Measurements from ENCODE around the gene RPL32. TPM values are rescaled to one million over a fixed set of nuclear protein-coding genes. Genes with fewer than 3 reads are reported as not detected.

RPL32 gene
- total and polyA plus RNA-seq, 9 of the 15 experiments (the other 6 are each of a cell fraction or from before 2014, with no cell fraction given) = 2,738 to 6,200 (median 4,286) TPM

GRCh38 chr3:12791430-12791829 lies 49.9 kb downstream of the RPL32 start:
- H3K27me3 ChIP-seq (ENCODE audit: control insufficient read depth in 2 of 2, insufficient read depth in 2 of 2, low read length in 2 of 2) = peaks cover 3 to 9% of the 10 kb centered on the region in 2 experiments; a peak in 4 of 5 replicates
- H3K4me3 ChIP-seq = no peak overlapping the region
- H3K36me3 ChIP-seq (ENCODE audit: control insufficient read depth, insufficient read depth, low read length) = no peaks in the 10 kb centered on the region
- peaks cover 3% of the 10 kb centered on the region; the same call in 1 of the 3 replicates for H3K79me2 ChIP-seq (ENCODE audit: control insufficient read depth, insufficient read depth, low read length)
- H3K4me1 ChIP-seq (replicated peaks in 1 of 2; ENCODE audit: control insufficient read depth in 2 of 2, insufficient read depth in 2 of 2, low read length in 2 of 2) = peaks cover 5 to 16% of the 10 kb centered on the region in 2 experiments; a peak in 3 of 5 replicates
- no peak overlapping the region for H3K9ac ChIP-seq (ENCODE audit: insufficient read depth in 1 of 2, low read depth in 2 of 2, low read length in 2 of 2)
- no TSS peak for BruUV-seq (replicated peaks)
- WGBS (ENCODE audit: insufficient coverage, low coverage, missing lambda C conversion rate) = 17% methylated on average over 1 of the region's 1 CpG
- no peaks in the 10 kb centered on the region for H4K20me1 ChIP-seq (replicated peaks; ENCODE audit: control insufficient read depth, insufficient read depth, low read length)
- ATAC-seq (no peak), DNase-seq (ENCODE audit: extremely low read depth in 1 of 4, low spot score in 3 of 4) (no peak), FAIRE-seq (no peak)
- intact Hi-C loops (cut with micrococcal nuclease) (loop anchor here (10.0 kb wide), 1 partner anchor 203 kb away; no protein-coding TSS in a partner anchor), in situ Hi-C loops (cut with MboI) (no loop called here)
- CTCF ChIA-PET (ENCODE audit: low intra/inter-chr PET ratio) = no interaction called here
- no peak overlapping the region for H3K4me2 ChIP-seq (ENCODE audit: insufficient read depth, low read length)
- POLR2A ChIA-PET = interaction anchor here (0.6 to 1.0 kb wide), 3 partner anchors 10 to 188 kb away, joined by 4 to 5 read pairs (median 5); no protein-coding TSS in a partner anchor
- H2AFZ ChIP-seq (ENCODE audit: low read depth, low read length) = no peak overlapping the region
- H3K9me1 ChIP-seq (ENCODE audit: control insufficient read depth, insufficient read depth, low read length) = no peaks in the 10 kb centered on the region
- no peaks in the 10 kb centered on the region for H3K9me3 ChIP-seq (replicated peaks; ENCODE audit: control insufficient read depth, insufficient read depth, low read depth, low read length)
- H3K27ac ChIP-seq (ENCODE audit: extremely low read depth, low read depth, low read length) = no peak overlapping the region
- no peak for TF ChIP-seq ARID4B (CRISPR knock-in tag; IDR thresholded peaks at IDR 0.05)
- TF ChIP-seq FOXP1 (CRISPR knock-in tag; IDR thresholded peaks at IDR 0.05) = no peak
- no peak for TF ChIP-seq THRB (CRISPR knock-in tag; conservative IDR thresholded peaks at IDR 0.05)
- TF ChIP-seq ZSCAN29 (IDR thresholded peaks at IDR 0.05) = no peak
- no peak for TF ChIP-seq ZNF75A (CRISPR knock-in tag; IDR thresholded peaks at IDR 0.05)
- no peak for TF ChIP-seq ZBTB34 (CRISPR knock-in tag; IDR thresholded peaks at IDR 0.05)
- TF ChIP-seq MCM2 (IDR thresholded peaks at IDR 0.05; ENCODE audit: low read depth) = no peak
- no peak for TF ChIP-seq GATAD2A (IDR thresholded peaks at IDR 0.05)
- no peak for TF ChIP-seq SOX6 (IDR thresholded peaks at IDR 0.05)
- TF ChIP-seq CHAMP1 (IDR thresholded peaks at IDR 0.05) = no peak
- no peak for TF ChIP-seq ZNF707 (CRISPR knock-in tag; conservative IDR thresholded peaks at IDR 0.05)
- no peak for TF ChIP-seq CREB5 (CRISPR knock-in tag; IDR thresholded peaks at IDR 0.05)
- TF ChIP-seq ZNF140 (CRISPR knock-in tag; IDR thresholded peaks at IDR 0.05) = no peak
